Neural progenitor cell (in vitro differentiated cells): ENCODE measurements around the gene ZFYVE9. TPM values are rescaled to one million over a fixed set of nuclear protein-coding genes. Genes with fewer than 3 reads are reported as not detected.

Experiments used
- DNase-seq: peaks from one replicate; pipeline ENCODE4 v3.0.0-alpha.2; 2016; ENCODE audit warnings: low spot score
- H2AFZ ChIP-seq: fragments of 200-600 bp; sonication (generic); replicated peaks from 2 replicates; pipeline ENCODE4 v1.6.1; 2016; ENCODE audit warnings: antibody characterized with exemption
- H3F3A ChIP-seq: fragments of 200-600 bp; sonication (generic); 2 replicates; pipeline ENCODE4 v1.6.1; 2016; ENCODE audit warnings: antibody characterized with exemption, low read depth
- H3K27ac ChIP-seq: fragments of 200-600 bp; sonication (generic); 2 replicates; pipeline ENCODE4 v1.5.1; 2016; ENCODE audit warnings: mild to moderate bottlenecking
- H3K27me3 ChIP-seq: fragments of 200-600 bp; sonication (generic); 2 replicates; pipeline ENCODE4 v1.6.1; 2016; ENCODE audit warnings: mild to moderate bottlenecking, moderate library complexity
- H3K36me3 ChIP-seq: fragments of 200-600 bp; sonication (generic); 2 replicates; pipeline ENCODE4 v1.5.1; 2016
- H3K4me1 ChIP-seq: fragments of 200-600 bp; sonication (generic); 2 replicates; pipeline ENCODE4 v1.6.1; 2016; ENCODE audit warnings: mixed run types
- H3K4me2 ChIP-seq: fragments of 200-600 bp; sonication (generic); 2 replicates; pipeline ENCODE4 v1.6.1; 2016
- H3K4me3 ChIP-seq: fragments of 200-600 bp; sonication (generic); 2 replicates; pipeline ENCODE4 v1.5.1; 2016
- H3K79me2 ChIP-seq: fragments of 200-600 bp; sonication (generic); 2 replicates; pipeline ENCODE4 v1.6.1; 2016; ENCODE audit warnings: low read depth
- H3K9ac ChIP-seq: fragments of 200-600 bp; sonication (generic); 2 replicates; pipeline ENCODE4 v1.6.1; 2016
- H3K9me3 ChIP-seq: fragments of 200-600 bp; sonication (generic); 2 replicates; pipeline ENCODE4 v1.5.1; 2016; ENCODE audit warnings: low read depth
- H4K20me1 ChIP-seq: fragments of 200-600 bp; sonication (generic); 2 replicates; pipeline ENCODE4 v1.6.1; 2016; ENCODE audit warnings: low read depth
- H3K27ac Mint-ChIP-seq: 3 replicates; pipeline ENCODE4 v1.8.0; 2021; ENCODE audit warnings: mixed read lengths
- H3K27me3 Mint-ChIP-seq: 2 replicates; pipeline ENCODE4 v1.8.0; 2022; ENCODE audit warnings: low read depth, mild to moderate bottlenecking, inconsistent platforms, moderate library complexity, mixed read lengths; ENCODE audit not compliant: insufficient read depth
- H3K36me3 Mint-ChIP-seq: 3 replicates; pipeline ENCODE4 v1.8.0; 2021; ENCODE audit warnings: mixed read lengths
- H3K4me1 Mint-ChIP-seq: 3 replicates; pipeline ENCODE4 v1.8.0; 2021; ENCODE audit warnings: mixed read lengths
- H3K4me3 Mint-ChIP-seq: 3 replicates; pipeline ENCODE4 v1.8.0; 2021; ENCODE audit warnings: mild to moderate bottlenecking, moderate library complexity, mixed read lengths
- H3K9me3 Mint-ChIP-seq: 3 replicates; pipeline ENCODE4 v1.8.0; 2020; ENCODE audit warnings: mixed read lengths
- EZH2 ChIP-seq: fragments of 200-600 bp; sonication (generic); IDR thresholded peaks from 2 replicates; pipeline ENCODE4 v1.6.1; 2017; ENCODE audit warnings: antibody characterized with exemption, mild to moderate bottlenecking, moderate library complexity
- EZH2phosphoT487 ChIP-seq: fragments of 200-600 bp; sonication (generic); IDR thresholded peaks from 2 replicates; pipeline ENCODE4 v1.6.1; 2017; ENCODE audit warnings: antibody characterized with exemption
- total RNA-seq: library from RNA; depleted of rRNA; stranded (reverse); fragments of >200 nt; gene quantifications from 2 replicates; pipeline ENCODE4 v1.2.3, GENCODE V29; 2015; ENCODE audit warnings: low replicate concordance
- TF ChIP-seq, protein P1 (sequence below): fragments of 200-600 bp; sonication (generic); IDR thresholded peaks from 2 replicates; pipeline ENCODE4 v1.5.1; 2017; ENCODE audit warnings: antibody characterized with exemption, mild to moderate bottlenecking

Gene ZFYVE9
- total RNA-seq, 1 donor from 2014 or later: 42.7 TPM

DNA sequence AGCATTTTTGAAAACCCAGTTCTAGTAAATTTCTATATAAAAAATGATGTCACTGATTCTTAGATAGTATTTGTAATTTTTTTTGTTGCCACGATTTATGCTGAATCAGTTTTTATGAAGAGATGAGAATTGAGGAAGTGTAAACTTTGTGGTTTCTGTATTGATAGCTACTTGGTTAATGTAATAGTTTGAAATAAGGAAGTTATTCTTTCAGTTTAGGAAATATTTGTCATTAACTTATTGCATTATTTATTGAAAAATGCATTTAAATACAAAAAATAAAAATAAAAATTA lies 97.8 kb downstream of the ZFYVE9 start:
- Mint-ChIP-seq H3K36me3 (peaks cover 5% of the 10 kb centered on the region), H3K4me3 (no peak overlapping the region), H3K27me3 (no peaks in the 10 kb centered on the region), H3K27ac (no peak overlapping the region), H3K9me3 (no peaks in the 10 kb centered on the region), H3K4me1 (no peaks in the 10 kb centered on the region)
- H3K9me3 ChIP-seq: no peaks in the 10 kb centered on the region
- no peaks in the 10 kb centered on the region for H3K27me3 ChIP-seq
- no peaks in the 10 kb centered on the region for H3K36me3 ChIP-seq
- DNase-seq: no peak
- no peaks in the 10 kb centered on the region for H3K79me2 ChIP-seq
- no peak overlapping the region for H3K4me2 ChIP-seq
- H3K4me3 ChIP-seq: no peak overlapping the region
- H3K27ac ChIP-seq: no peak overlapping the region
- H3F3A ChIP-seq: no peaks in the 10 kb centered on the region
- H4K20me1 ChIP-seq: peaks cover 5% of the 10 kb centered on the region
- TF ChIP-seq, protein P1, sequence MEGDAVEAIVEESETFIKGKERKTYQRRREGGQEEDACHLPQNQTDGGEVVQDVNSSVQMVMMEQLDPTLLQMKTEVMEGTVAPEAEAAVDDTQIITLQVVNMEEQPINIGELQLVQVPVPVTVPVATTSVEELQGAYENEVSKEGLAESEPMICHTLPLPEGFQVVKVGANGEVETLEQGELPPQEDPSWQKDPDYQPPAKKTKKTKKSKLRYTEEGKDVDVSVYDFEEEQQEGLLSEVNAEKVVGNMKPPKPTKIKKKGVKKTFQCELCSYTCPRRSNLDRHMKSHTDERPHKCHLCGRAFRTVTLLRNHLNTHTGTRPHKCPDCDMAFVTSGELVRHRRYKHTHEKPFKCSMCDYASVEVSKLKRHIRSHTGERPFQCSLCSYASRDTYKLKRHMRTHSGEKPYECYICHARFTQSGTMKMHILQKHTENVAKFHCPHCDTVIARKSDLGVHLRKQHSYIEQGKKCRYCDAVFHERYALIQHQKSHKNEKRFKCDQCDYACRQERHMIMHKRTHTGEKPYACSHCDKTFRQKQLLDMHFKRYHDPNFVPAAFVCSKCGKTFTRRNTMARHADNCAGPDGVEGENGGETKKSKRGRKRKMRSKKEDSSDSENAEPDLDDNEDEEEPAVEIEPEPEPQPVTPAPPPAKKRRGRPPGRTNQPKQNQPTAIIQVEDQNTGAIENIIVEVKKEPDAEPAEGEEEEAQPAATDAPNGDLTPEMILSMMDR: no peak
- TF ChIP-seq EZH2: no peak
- no peak overlapping the region for H3K9ac ChIP-seq
- no peak overlapping the region for H2AFZ ChIP-seq
- no peaks in the 10 kb centered on the region for H3K4me1 ChIP-seq

DNA sequence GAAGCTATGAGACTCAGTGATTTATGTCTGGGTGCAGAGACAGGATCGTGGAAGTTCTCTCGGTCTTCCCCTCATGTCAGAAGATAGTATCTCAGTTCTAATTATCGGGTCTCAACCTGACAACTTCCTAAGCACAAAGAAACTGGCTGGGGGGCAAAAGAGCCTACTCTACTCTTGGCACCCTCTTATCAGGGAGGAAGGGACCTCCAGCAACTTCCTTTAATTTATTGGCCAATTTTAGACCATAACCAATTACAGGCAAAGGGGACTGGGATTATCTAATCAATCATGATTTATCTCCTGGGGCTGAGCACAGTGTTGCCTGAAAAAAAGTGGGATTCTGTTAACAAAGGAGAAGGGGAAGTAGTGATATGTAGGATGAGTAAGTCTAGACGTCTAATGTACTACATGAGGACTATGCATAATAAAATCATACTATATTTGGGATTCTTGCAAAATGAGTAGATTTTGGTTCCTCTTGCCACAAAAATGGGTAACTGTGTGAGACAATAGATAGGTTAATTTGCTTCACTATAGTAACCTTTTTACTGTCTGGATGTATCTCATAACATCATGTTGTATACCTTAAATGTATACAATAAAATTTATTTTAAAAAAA lies 98.8 kb downstream of the ZFYVE9 start:
- peaks cover 5% of the 10 kb centered on the region for H4K20me1 ChIP-seq
- no peak overlapping the region for H3K4me3 ChIP-seq
- H3K36me3 ChIP-seq: no peaks in the 10 kb centered on the region
- no peak for TF ChIP-seq EZH2
- TF ChIP-seq EZH2phosphoT487: no peak
- no peak for DNase-seq
- no peaks in the 10 kb centered on the region for H3K9me3 ChIP-seq
- H3K9ac ChIP-seq: no peak overlapping the region
- no peaks in the 10 kb centered on the region for H3K79me2 ChIP-seq
- H3K4me2 ChIP-seq: no peak overlapping the region
- no peak overlapping the region for H3K27ac ChIP-seq
- H3K27me3 ChIP-seq: no peaks in the 10 kb centered on the region
- Mint-ChIP-seq H3K27me3 (no peaks in the 10 kb centered on the region), H3K27ac (no peak overlapping the region), H3K4me3 (no peak overlapping the region), H3K36me3 (peaks cover 5% of the 10 kb centered on the region), H3K4me1 (no peaks in the 10 kb centered on the region), H3K9me3 (no peaks in the 10 kb centered on the region)
- H3F3A ChIP-seq: no peaks in the 10 kb centered on the region
- no peak overlapping the region for H2AFZ ChIP-seq
- no peaks in the 10 kb centered on the region for H3K4me1 ChIP-seq

DNA sequence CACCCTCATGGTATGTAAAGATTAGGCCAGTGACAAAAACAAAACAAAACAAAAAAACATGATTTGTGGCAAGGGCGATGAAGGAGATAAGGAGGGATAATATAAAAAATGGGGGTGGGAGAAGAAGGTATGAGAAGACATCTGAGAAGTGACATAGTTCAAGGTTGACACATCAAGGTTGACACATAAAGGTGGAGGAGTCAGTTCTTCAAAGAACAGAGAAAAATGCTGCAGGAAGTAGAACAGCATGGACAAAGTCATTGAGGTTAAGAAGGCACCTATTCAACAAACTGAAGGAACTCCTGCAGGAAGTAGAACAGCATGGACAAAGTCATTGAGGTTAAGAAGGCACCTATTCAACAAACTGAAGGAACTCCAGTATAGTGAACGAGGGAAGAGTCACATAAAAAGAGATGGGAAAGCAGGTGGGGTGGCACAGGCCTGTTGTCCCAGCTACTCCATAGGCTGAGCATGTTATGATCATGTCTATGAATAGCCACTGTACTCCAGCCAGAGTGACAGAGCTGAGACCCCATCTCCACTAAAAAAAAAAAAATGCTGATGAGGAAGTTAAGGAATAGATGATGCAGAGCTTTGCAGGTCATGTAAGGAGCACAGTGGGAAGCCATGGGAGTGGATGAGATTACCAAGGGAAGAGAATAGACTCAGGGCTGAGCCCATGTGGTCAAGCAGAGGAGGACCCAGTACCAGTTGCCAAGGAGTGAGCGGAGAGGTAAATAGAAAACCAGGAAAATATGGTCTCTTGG lies 101.5 kb downstream of the ZFYVE9 start:
- Mint-ChIP-seq H3K4me3 (no peak overlapping the region), H3K27ac (no peak overlapping the region), H3K9me3 (no peaks in the 10 kb centered on the region), H3K36me3 (peaks cover 4% of the 10 kb centered on the region), H3K4me1 (no peaks in the 10 kb centered on the region), H3K27me3 (no peaks in the 10 kb centered on the region)
- no peaks in the 10 kb centered on the region for H3F3A ChIP-seq
- H3K79me2 ChIP-seq: peaks cover 1% of the 10 kb centered on the region
- H3K4me3 ChIP-seq: no peak overlapping the region
- DNase-seq: no peak
- H3K36me3 ChIP-seq: no peaks in the 10 kb centered on the region
- H3K4me1 ChIP-seq: no peaks in the 10 kb centered on the region
- TF ChIP-seq, protein P1: no peak
- TF ChIP-seq EZH2phosphoT487 (no peak), EZH2 (no peak)
- no peak overlapping the region for H3K27ac ChIP-seq
- H2AFZ ChIP-seq: no peak overlapping the region
- H3K9ac ChIP-seq: no peak overlapping the region
- H4K20me1 ChIP-seq: peaks cover 5% of the 10 kb centered on the region
- H3K27me3 ChIP-seq: no peaks in the 10 kb centered on the region
- H3K4me2 ChIP-seq: no peak overlapping the region
- H3K9me3 ChIP-seq: no peaks in the 10 kb centered on the region

DNA sequence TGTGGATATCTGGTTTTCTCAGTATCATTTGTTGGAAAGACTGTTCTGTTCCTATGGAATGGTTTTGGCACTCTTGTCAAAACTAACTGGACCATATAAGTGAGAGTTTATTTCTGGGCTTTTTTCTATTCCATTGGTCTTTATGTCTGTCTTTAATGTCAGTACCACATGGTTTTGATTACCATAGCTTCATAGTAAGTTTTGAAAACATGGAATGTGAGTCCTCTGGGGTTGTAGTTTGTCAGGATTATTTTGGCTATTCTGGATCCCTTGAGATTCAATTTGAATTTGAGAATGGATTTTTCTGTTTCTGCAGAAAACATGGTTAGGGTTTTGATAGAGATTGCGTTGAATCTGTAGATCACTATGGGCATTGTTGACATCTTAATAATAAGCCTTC lies 107.9 kb downstream of the ZFYVE9 start:
- H3K27me3 Mint-ChIP-seq: no peaks in the 10 kb centered on the region
- Histone ChIP-seq H3K9me3 (no peaks in the 10 kb centered on the region), H3K9ac (no peak overlapping the region), H3K36me3 (no peaks in the 10 kb centered on the region), H2AFZ (no peak overlapping the region), H3K27me3 (no peaks in the 10 kb centered on the region), H3K4me3 (no peak overlapping the region), H3K27ac (no peak overlapping the region), H3F3A (no peaks in the 10 kb centered on the region), H3K79me2 (peaks cover 31% of the 10 kb centered on the region), H3K4me2 (no peak overlapping the region), H3K4me1 (no peaks in the 10 kb centered on the region), H4K20me1 (no peaks in the 10 kb centered on the region)
- peaks cover 15% of the 10 kb centered on the region for H3K36me3 Mint-ChIP-seq
- DNase-seq: no peak
- no peak overlapping the region for H3K4me3 Mint-ChIP-seq
- H3K27ac Mint-ChIP-seq: no peak overlapping the region
- H3K9me3 Mint-ChIP-seq: peaks cover 6% of the 10 kb centered on the region
- TF ChIP-seq EZH2: no peak
- TF ChIP-seq EZH2phosphoT487: no peak
- TF ChIP-seq, protein P1: no peak
- H3K4me1 Mint-ChIP-seq: no peaks in the 10 kb centered on the region
